ENCODE data around the gene MRO. TPM values are rescaled to one million over a fixed set of nuclear protein-coding genes. Genes with fewer than 3 reads are reported as not detected.
"Not testable (repeated sequence)": the region's sequence is repeated elsewhere in the genome, so short reads cannot be mapped to it uniquely, and the experiment has no call there.

The MRO gene
- total RNA-seq, 1 experiment from 2014 or later, result 0.32 TPM

- H3K4me3 ChIP-seq (ENCODE audit: low read depth, low read length, poor library complexity, severe bottlenecking), result no peak overlapping the region
- no peaks in the 10 kb centered on the region for H3K4me1 ChIP-seq (ENCODE audit: insufficient read depth, low read length, poor library complexity, severe bottlenecking)
- TF ChIP-seq CTCF (conservative IDR thresholded peaks at IDR 0.05; ENCODE audit: low read depth, low read length) (no peak), EZH2 (IDR thresholded peaks at IDR 0.05; ENCODE audit: borderline replicate concordance, low read depth, low read length, poor library complexity, severe bottlenecking) (no peak)
- H3K27me3 ChIP-seq (replicated peaks; ENCODE audit: insufficient read depth, low read depth, low read length, poor library complexity), result no peaks in the 10 kb centered on the region
- BruUV-seq (replicated peaks), result no TSS peak
- intact Hi-C loops (cut with micrococcal nuclease; ENCODE audit: unreplicated experiment), result no loop called here
- no peak overlapping the region for H3K27ac ChIP-seq (ENCODE audit: low read depth, low read length, poor library complexity, severe bottlenecking)
- DNase-seq (ENCODE audit: low spot score), result no peak
- H3K9me3 ChIP-seq (ENCODE audit: low read depth, low read length, poor library complexity, severe bottlenecking), result no peaks in the 10 kb centered on the region
- POLR2A ChIA-PET (ENCODE audit: low non-redundant PET), result no interaction called here
- CTCF ChIA-PET, result no interaction called here
- no peaks in the 10 kb centered on the region for H3K36me3 ChIP-seq (ENCODE audit: insufficient read depth, low read length, poor library complexity, severe bottlenecking)
Observed at GRCh38 chr18:50842846-50843245, 23.0 kb upstream of the MRO start.

GRCh38 chr18:50839996-50840395 is 20.2 kb upstream of the MRO start:
- no peak overlapping the region for H3K27ac ChIP-seq (ENCODE audit: low read depth, low read length, poor library complexity, severe bottlenecking)
- no peak overlapping the region for H3K4me3 ChIP-seq (ENCODE audit: low read depth, low read length, poor library complexity, severe bottlenecking)
- H3K9me3 ChIP-seq (ENCODE audit: low read depth, low read length, poor library complexity, severe bottlenecking), result no peaks in the 10 kb centered on the region
- peaks cover 5% of the 10 kb centered on the region for H3K27me3 ChIP-seq (replicated peaks; ENCODE audit: insufficient read depth, low read depth, low read length, poor library complexity)
- POLR2A ChIA-PET (ENCODE audit: low non-redundant PET), result no interaction called here
- H3K36me3 ChIP-seq (ENCODE audit: insufficient read depth, low read length, poor library complexity, severe bottlenecking), result no peaks in the 10 kb centered on the region
- peaks cover 7% of the 10 kb centered on the region for H3K4me1 ChIP-seq (ENCODE audit: insufficient read depth, low read length, poor library complexity, severe bottlenecking)
- no TSS peak for BruUV-seq (replicated peaks)
- no peak for DNase-seq (ENCODE audit: low spot score)
- TF ChIP-seq EZH2 (IDR thresholded peaks at IDR 0.05; ENCODE audit: borderline replicate concordance, low read depth, low read length, poor library complexity, severe bottlenecking) (no peak), CTCF (conservative IDR thresholded peaks at IDR 0.05; ENCODE audit: low read depth, low read length) (no peak)
- intact Hi-C loops (cut with micrococcal nuclease; ENCODE audit: unreplicated experiment), result no loop called here
- CTCF ChIA-PET, result interaction anchor here (0.6 kb wide), 1 partner anchor 411 kb away, joined by 3 read pairs; no protein-coding TSS in a partner anchor

GRCh38 chr18:50839341-50839740 is 19.5 kb upstream of the MRO start:
- peaks cover 5% of the 10 kb centered on the region for H3K27me3 ChIP-seq (replicated peaks; ENCODE audit: insufficient read depth, low read depth, low read length, poor library complexity)
- POLR2A ChIA-PET (ENCODE audit: low non-redundant PET), result no interaction called here

GRCh38 chr18:50836521-50836957 is 16.7 kb upstream of the MRO start:
- H3K4me1 ChIP-seq (ENCODE audit: insufficient read depth, low read length, poor library complexity, severe bottlenecking), result peaks cover 7% of the 10 kb centered on the region
- H3K27ac ChIP-seq (ENCODE audit: low read depth, low read length, poor library complexity, severe bottlenecking), result no peak overlapping the region
- intact Hi-C loops (cut with micrococcal nuclease; ENCODE audit: unreplicated experiment), result no loop called here
- H3K4me3 ChIP-seq (ENCODE audit: low read depth, low read length, poor library complexity, severe bottlenecking), result no peak overlapping the region
- BruUV-seq (replicated peaks), result no TSS peak
- H3K27me3 ChIP-seq (replicated peaks; ENCODE audit: insufficient read depth, low read depth, low read length, poor library complexity), result peaks cover 5% of the 10 kb centered on the region
- ChIA-PET POLR2A (ENCODE audit: low non-redundant PET) (interaction anchor here (0.6 kb wide), 1 partner anchor 498 kb away, joined by 4 read pairs; no protein-coding TSS in a partner anchor), CTCF (no interaction called here)
- DNase-seq (ENCODE audit: low spot score), result peak; percentile 63
- H3K9me3 ChIP-seq (ENCODE audit: low read depth, low read length, poor library complexity, severe bottlenecking), result no peaks in the 10 kb centered on the region
- H3K36me3 ChIP-seq (ENCODE audit: insufficient read depth, low read length, poor library complexity, severe bottlenecking), result no peaks in the 10 kb centered on the region
- TF ChIP-seq EZH2 (IDR thresholded peaks at IDR 0.05; ENCODE audit: borderline replicate concordance, low read depth, low read length, poor library complexity, severe bottlenecking), result no peak
- TF ChIP-seq CTCF (conservative IDR thresholded peaks at IDR 0.05; ENCODE audit: low read depth, low read length), result no peak

More at GRCh38 chr18:50839341-50839740, 19.5 kb upstream of the MRO start:
- Histone ChIP-seq H3K4me3 (ENCODE audit: low read depth, low read length, poor library complexity, severe bottlenecking) (no peak overlapping the region), H3K9me3 (ENCODE audit: low read depth, low read length, poor library complexity, severe bottlenecking) (no peaks in the 10 kb centered on the region), H3K36me3 (ENCODE audit: insufficient read depth, low read length, poor library complexity, severe bottlenecking) (no peaks in the 10 kb centered on the region), H3K4me1 (ENCODE audit: insufficient read depth, low read length, poor library complexity, severe bottlenecking) (peaks cover 7% of the 10 kb centered on the region), H3K27ac (ENCODE audit: low read depth, low read length, poor library complexity, severe bottlenecking) (no peak overlapping the region)
- no peak for TF ChIP-seq EZH2 (IDR thresholded peaks at IDR 0.05; ENCODE audit: borderline replicate concordance, low read depth, low read length, poor library complexity, severe bottlenecking)
- no TSS peak for BruUV-seq (replicated peaks)
- intact Hi-C loops (cut with micrococcal nuclease; ENCODE audit: unreplicated experiment), result no loop called here
- no peak for DNase-seq (ENCODE audit: low spot score)
- CTCF ChIA-PET, result no interaction called here

GRCh38 chr18:50833496-50833895 is 13.7 kb upstream of the MRO start:
- H3K4me3 ChIP-seq (ENCODE audit: low read depth, low read length, poor library complexity, severe bottlenecking); H3K36me3 ChIP-seq (ENCODE audit: insufficient read depth, low read length, poor library complexity, severe bottlenecking); H3K27ac ChIP-seq (ENCODE audit: low read depth, low read length, poor library complexity, severe bottlenecking); H3K4me1 ChIP-seq (ENCODE audit: insufficient read depth, low read length, poor library complexity, severe bottlenecking); POLR2A ChIA-PET (ENCODE audit: low non-redundant PET); H3K27me3 ChIP-seq (replicated peaks; ENCODE audit: insufficient read depth, low read depth, low read length, poor library complexity); BruUV-seq (replicated peaks); intact Hi-C loops (cut with micrococcal nuclease; ENCODE audit: unreplicated experiment); DNase-seq (ENCODE audit: low spot score); H3K9me3 ChIP-seq (ENCODE audit: low read depth, low read length, poor library complexity, severe bottlenecking); CTCF ChIA-PET: not testable (repeated sequence)
